ENCODE measurements around the gene FAM25G.

FAM25G gene

DNA sequence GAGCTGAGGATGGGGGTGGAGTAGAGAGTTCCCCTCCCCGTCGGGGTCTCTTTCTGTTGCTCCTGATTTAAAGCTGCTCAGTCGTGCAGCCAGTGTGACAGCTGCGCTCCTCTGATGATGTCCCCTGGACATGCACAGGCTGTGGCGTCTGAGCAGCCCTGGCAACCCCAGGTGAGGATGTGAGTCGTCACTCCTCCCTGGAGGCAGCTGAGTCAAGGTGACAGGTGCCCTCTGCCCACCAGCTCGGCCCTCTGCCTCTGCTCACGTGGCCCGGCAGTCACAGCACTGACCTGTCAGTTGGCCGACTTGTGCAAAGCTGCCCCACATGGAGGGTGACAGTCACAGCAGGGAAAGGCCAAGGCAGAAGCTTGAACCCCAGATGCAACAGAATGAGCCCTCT is 41.5 kb downstream of the FAM25G start:
- H3K4me3 ChIP-seq (ENCODE audit: insufficient read depth, low read depth, low read length, poor library complexity, severe bottlenecking) = no peak overlapping the region
- no peaks in the 10 kb centered on the region for H3K4me1 ChIP-seq (ENCODE audit: control insufficient read depth, insufficient read depth, low read length, poor library complexity, severe bottlenecking)
- H3K36me3 ChIP-seq (ENCODE audit: control insufficient read depth, insufficient read depth, low read length) = no peaks in the 10 kb centered on the region
- H3K27ac ChIP-seq (ENCODE audit: insufficient read depth, low read length, poor library complexity, severe bottlenecking) = no peak overlapping the region
- H3K27me3 ChIP-seq (replicated peaks; ENCODE audit: control insufficient read depth, insufficient read depth, low read length, poor library complexity, severe bottlenecking) = no peaks in the 10 kb centered on the region
- no peak for DNase-seq
- no peaks in the 10 kb centered on the region for H3K9me3 ChIP-seq (ENCODE audit: control insufficient read depth, low read length)

DNA sequence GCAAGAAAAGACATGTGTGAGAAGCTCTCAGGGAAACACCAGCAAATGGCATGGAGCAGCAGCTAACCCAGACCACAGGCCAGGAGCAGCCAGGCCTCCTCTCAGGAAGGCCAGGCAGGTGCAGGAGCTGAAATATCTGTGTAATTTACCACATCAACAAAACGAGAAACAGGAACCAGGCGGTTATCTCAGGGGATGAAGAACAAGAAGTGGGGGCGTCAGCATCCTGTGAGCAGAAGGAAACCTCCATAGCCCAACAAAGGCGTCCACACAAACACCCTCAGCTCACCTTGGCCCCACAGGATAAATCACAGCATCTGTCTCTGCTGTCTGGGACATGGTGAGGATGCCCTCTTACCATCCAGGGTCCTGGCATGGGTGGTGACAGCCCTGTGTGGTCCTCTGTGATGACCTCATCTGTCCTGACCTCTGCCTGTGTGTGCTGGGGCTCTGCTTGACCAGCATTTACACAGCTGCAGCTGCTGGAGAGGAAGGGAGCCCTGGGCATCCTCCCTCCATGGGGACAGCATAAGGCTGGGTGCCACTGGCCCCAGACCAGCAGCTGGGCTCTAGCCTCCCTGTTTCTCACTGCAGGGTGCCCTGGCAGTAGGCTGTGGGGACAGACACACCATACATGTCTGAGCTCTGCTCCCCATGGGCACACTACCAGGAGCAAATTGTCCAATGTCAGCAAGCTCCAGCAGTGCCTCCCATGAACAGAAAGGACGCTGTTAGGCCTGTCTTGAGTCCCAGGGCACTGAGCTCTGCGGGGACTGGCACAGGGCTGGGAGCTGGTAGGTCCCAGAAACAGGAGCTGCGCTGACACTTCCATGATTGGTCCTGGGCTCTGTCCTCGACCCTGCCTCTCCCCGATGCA is 42.2 kb downstream of the FAM25G start:
- Histone ChIP-seq H3K9me3 (ENCODE audit: control insufficient read depth, low read length) (no peaks in the 10 kb centered on the region), H3K27me3 (replicated peaks; ENCODE audit: control insufficient read depth, insufficient read depth, low read length, poor library complexity, severe bottlenecking) (no peaks in the 10 kb centered on the region), H3K4me1 (ENCODE audit: control insufficient read depth, insufficient read depth, low read length, poor library complexity, severe bottlenecking) (no peaks in the 10 kb centered on the region), H3K36me3 (ENCODE audit: control insufficient read depth, insufficient read depth, low read length) (no peaks in the 10 kb centered on the region), H3K4me3 (ENCODE audit: insufficient read depth, low read depth, low read length, poor library complexity, severe bottlenecking) (no peak overlapping the region), H3K27ac (ENCODE audit: insufficient read depth, low read length, poor library complexity, severe bottlenecking) (no peak overlapping the region)
- DNase-seq = no peak

GRCh38 chr10:47447705-47448104 is 43.8 kb downstream of the FAM25G start:
- Histone ChIP-seq H3K36me3 (ENCODE audit: control insufficient read depth, insufficient read depth, low read length) (no peaks in the 10 kb centered on the region), H3K27me3 (replicated peaks; ENCODE audit: control insufficient read depth, insufficient read depth, low read length, poor library complexity, severe bottlenecking) (peaks cover 4% of the 10 kb centered on the region), H3K27ac (ENCODE audit: insufficient read depth, low read length, poor library complexity, severe bottlenecking) (no peak overlapping the region), H3K4me3 (ENCODE audit: insufficient read depth, low read depth, low read length, poor library complexity, severe bottlenecking) (no peak overlapping the region), H3K4me1 (ENCODE audit: control insufficient read depth, insufficient read depth, low read length, poor library complexity, severe bottlenecking) (no peaks in the 10 kb centered on the region), H3K9me3 (ENCODE audit: control insufficient read depth, low read length) (no peaks in the 10 kb centered on the region)
- no peak for DNase-seq

DNA sequence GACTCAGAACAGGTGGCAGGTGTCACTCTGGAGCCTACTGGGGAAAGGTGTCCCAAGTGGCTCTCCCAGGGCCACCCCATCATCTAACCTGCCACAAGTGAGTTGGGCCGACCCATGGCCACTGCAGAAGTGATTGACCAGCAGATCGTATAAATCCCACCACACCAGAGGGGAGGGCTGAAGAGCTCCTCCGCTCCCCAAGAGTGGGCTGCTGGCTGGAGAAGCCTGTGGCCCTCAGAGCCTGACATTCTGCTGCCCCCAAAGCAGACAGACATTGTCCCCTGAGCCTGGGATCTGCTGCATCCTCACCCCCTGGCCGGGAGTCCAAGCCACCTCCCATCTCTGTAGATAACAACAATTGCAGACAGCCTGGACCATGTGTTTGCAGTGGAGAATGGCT is 44.3 kb downstream of the FAM25G start:
- no peaks in the 10 kb centered on the region for H3K36me3 ChIP-seq (ENCODE audit: control insufficient read depth, insufficient read depth, low read length)
- H3K4me3 ChIP-seq (ENCODE audit: insufficient read depth, low read depth, low read length, poor library complexity, severe bottlenecking) = no peak overlapping the region
- peaks cover 7% of the 10 kb centered on the region for H3K27me3 ChIP-seq (replicated peaks; ENCODE audit: control insufficient read depth, insufficient read depth, low read length, poor library complexity, severe bottlenecking)
- H3K9me3 ChIP-seq (ENCODE audit: control insufficient read depth, low read length) = no peaks in the 10 kb centered on the region
- no peak overlapping the region for H3K27ac ChIP-seq (ENCODE audit: insufficient read depth, low read length, poor library complexity, severe bottlenecking)
- H3K4me1 ChIP-seq (ENCODE audit: control insufficient read depth, insufficient read depth, low read length, poor library complexity, severe bottlenecking) = no peaks in the 10 kb centered on the region
- DNase-seq = no peak

GRCh38 chr10:47445720-47446119 is 45.8 kb downstream of the FAM25G start:
- no peak overlapping the region for H3K4me3 ChIP-seq (ENCODE audit: insufficient read depth, low read depth, low read length, poor library complexity, severe bottlenecking)
- peaks cover 7% of the 10 kb centered on the region for H3K27me3 ChIP-seq (replicated peaks; ENCODE audit: control insufficient read depth, insufficient read depth, low read length, poor library complexity, severe bottlenecking)
- H3K36me3 ChIP-seq (ENCODE audit: control insufficient read depth, insufficient read depth, low read length) = no peaks in the 10 kb centered on the region
- DNase-seq = no peak
- H3K9me3 ChIP-seq (ENCODE audit: control insufficient read depth, low read length) = no peaks in the 10 kb centered on the region
- no peaks in the 10 kb centered on the region for H3K4me1 ChIP-seq (ENCODE audit: control insufficient read depth, insufficient read depth, low read length, poor library complexity, severe bottlenecking)
- H3K27ac ChIP-seq (ENCODE audit: insufficient read depth, low read length, poor library complexity, severe bottlenecking) = no peak overlapping the region

DNA sequence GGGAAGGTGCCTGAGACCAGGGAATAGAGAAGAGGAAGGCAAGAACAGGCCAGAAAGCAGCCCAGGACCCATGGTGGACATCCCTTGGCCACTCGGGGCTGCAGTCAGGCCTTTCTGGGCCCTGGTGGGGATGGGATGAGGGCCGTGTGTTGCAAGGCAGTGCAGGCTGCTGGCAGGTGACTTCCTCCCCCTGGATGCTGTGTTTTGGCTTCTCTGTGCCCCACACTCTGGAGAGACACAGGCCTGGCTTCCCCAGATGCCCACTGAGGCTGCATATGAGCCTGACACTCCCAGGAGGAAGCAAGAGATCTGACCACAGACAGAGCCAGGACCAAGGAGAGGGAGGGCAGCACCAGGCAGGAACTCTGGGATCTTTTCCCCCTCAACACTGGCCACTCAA is 47.5 kb downstream of the FAM25G start:
- Histone ChIP-seq H3K9me3 (ENCODE audit: control insufficient read depth, low read length) (no peaks in the 10 kb centered on the region), H3K4me3 (ENCODE audit: insufficient read depth, low read depth, low read length, poor library complexity, severe bottlenecking) (no peak overlapping the region), H3K36me3 (ENCODE audit: control insufficient read depth, insufficient read depth, low read length) (no peaks in the 10 kb centered on the region), H3K4me1 (ENCODE audit: control insufficient read depth, insufficient read depth, low read length, poor library complexity, severe bottlenecking) (no peaks in the 10 kb centered on the region), H3K27ac (ENCODE audit: insufficient read depth, low read length, poor library complexity, severe bottlenecking) (no peak overlapping the region), H3K27me3 (replicated peaks; ENCODE audit: control insufficient read depth, insufficient read depth, low read length, poor library complexity, severe bottlenecking) (peaks cover 7% of the 10 kb centered on the region)
- DNase-seq = no peak

DNA sequence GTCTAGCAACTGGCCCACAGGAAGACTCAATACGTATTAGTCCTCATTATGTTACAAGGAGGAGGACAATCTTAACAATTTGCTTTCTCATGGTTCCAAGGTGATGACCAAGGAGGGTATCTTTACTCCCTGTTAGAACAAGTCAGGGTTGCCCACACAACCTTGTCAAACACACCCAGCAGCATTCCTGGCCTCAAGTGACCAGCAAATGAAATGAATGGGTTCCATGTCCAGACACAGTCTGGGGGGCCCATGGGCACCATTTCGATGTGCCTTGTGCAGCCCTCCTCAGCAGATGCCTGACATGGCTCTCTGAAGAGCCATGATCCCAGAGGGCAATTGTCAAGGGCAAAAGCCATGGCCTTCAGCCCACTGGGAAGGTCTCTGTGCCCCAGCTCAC is 48.4 kb downstream of the FAM25G start:
- Histone ChIP-seq H3K4me3 (ENCODE audit: insufficient read depth, low read depth, low read length, poor library complexity, severe bottlenecking) (no peak overlapping the region), H3K27me3 (replicated peaks; ENCODE audit: control insufficient read depth, insufficient read depth, low read length, poor library complexity, severe bottlenecking) (peaks cover 7% of the 10 kb centered on the region), H3K27ac (ENCODE audit: insufficient read depth, low read length, poor library complexity, severe bottlenecking) (no peak overlapping the region), H3K36me3 (ENCODE audit: control insufficient read depth, insufficient read depth, low read length) (no peaks in the 10 kb centered on the region), H3K4me1 (ENCODE audit: control insufficient read depth, insufficient read depth, low read length, poor library complexity, severe bottlenecking) (no peaks in the 10 kb centered on the region), H3K9me3 (ENCODE audit: control insufficient read depth, low read length) (no peaks in the 10 kb centered on the region)
- DNase-seq = no peak

- no peak for DNase-seq
- Histone ChIP-seq H3K4me1 (ENCODE audit: control insufficient read depth, insufficient read depth, low read length, poor library complexity, severe bottlenecking) (no peaks in the 10 kb centered on the region), H3K4me3 (ENCODE audit: insufficient read depth, low read depth, low read length, poor library complexity, severe bottlenecking) (no peak overlapping the region), H3K36me3 (ENCODE audit: control insufficient read depth, insufficient read depth, low read length) (no peaks in the 10 kb centered on the region), H3K27ac (ENCODE audit: insufficient read depth, low read length, poor library complexity, severe bottlenecking) (no peak overlapping the region), H3K9me3 (ENCODE audit: control insufficient read depth, low read length) (no peaks in the 10 kb centered on the region), H3K27me3 (replicated peaks; ENCODE audit: control insufficient read depth, insufficient read depth, low read length, poor library complexity, severe bottlenecking) (peaks cover 7% of the 10 kb centered on the region)
These were observed 49.1 kb downstream of the FAM25G start for GRCh38 chr10:47442351-47442750.

DNA sequence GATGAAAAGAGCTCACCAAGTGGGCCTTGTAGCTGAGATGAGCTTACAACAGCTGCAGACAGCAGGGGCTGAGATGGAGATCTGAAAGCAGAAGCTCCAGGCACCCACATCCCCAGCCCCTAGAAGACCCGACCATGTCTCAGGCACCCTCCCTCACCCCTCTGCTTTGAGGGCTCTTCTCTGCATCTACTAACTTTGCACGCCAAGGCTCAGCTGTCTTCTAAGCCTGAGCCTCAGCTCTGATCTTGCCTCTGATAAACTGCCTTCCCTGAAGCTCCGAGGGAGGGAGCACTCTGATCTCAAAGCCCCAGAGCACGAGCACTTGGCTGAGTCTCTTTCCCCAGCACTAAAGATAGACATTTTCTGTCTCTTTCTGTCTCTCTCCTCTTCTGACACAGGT is 49.6 kb downstream of the FAM25G start:
- H3K27me3 ChIP-seq (replicated peaks; ENCODE audit: control insufficient read depth, insufficient read depth, low read length, poor library complexity, severe bottlenecking) = peaks cover 7% of the 10 kb centered on the region
- DNase-seq = no peak

DNA sequence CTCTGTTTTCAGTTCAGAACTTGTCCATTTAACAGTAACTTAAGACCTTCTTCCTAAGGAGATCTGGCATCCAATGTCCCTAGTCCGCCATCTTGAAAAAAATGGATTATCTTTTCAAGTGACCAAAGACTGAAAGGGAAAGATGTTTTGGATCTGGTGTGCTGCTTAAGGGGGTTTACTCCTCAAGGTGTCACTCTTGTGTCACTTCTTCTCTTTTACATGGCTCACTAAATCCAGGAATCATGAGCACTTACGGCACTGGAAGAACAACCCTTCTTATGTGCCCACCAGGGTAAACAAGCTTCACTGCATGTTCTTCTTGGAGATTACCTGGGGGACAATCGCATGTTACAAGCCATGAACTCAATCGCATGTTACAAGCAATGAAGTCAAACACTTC is 51.3 kb downstream of the FAM25G start:
- Histone ChIP-seq H3K27ac (ENCODE audit: insufficient read depth, low read length, poor library complexity, severe bottlenecking) (no peak overlapping the region), H3K36me3 (ENCODE audit: control insufficient read depth, insufficient read depth, low read length) (no peaks in the 10 kb centered on the region), H3K4me1 (ENCODE audit: control insufficient read depth, insufficient read depth, low read length, poor library complexity, severe bottlenecking) (no peaks in the 10 kb centered on the region), H3K27me3 (replicated peaks; ENCODE audit: control insufficient read depth, insufficient read depth, low read length, poor library complexity, severe bottlenecking) (peaks cover 7% of the 10 kb centered on the region), H3K9me3 (ENCODE audit: control insufficient read depth, low read length) (no peaks in the 10 kb centered on the region), H3K4me3 (ENCODE audit: insufficient read depth, low read depth, low read length, poor library complexity, severe bottlenecking) (no peak overlapping the region)
- DNase-seq = no peak

More for the DNA sequence above, 49.6 kb downstream of the FAM25G start:
- H3K9me3 ChIP-seq (ENCODE audit: control insufficient read depth, low read length) = no peaks in the 10 kb centered on the region
- H3K4me3 ChIP-seq (ENCODE audit: insufficient read depth, low read depth, low read length, poor library complexity, severe bottlenecking) = no peak overlapping the region
- no peak overlapping the region for H3K27ac ChIP-seq (ENCODE audit: insufficient read depth, low read length, poor library complexity, severe bottlenecking)
- H3K4me1 ChIP-seq (ENCODE audit: control insufficient read depth, insufficient read depth, low read length, poor library complexity, severe bottlenecking) = no peaks in the 10 kb centered on the region
- H3K36me3 ChIP-seq (ENCODE audit: control insufficient read depth, insufficient read depth, low read length) = no peaks in the 10 kb centered on the region
